ENCODE data around the gene HMCN2.

DNA sequence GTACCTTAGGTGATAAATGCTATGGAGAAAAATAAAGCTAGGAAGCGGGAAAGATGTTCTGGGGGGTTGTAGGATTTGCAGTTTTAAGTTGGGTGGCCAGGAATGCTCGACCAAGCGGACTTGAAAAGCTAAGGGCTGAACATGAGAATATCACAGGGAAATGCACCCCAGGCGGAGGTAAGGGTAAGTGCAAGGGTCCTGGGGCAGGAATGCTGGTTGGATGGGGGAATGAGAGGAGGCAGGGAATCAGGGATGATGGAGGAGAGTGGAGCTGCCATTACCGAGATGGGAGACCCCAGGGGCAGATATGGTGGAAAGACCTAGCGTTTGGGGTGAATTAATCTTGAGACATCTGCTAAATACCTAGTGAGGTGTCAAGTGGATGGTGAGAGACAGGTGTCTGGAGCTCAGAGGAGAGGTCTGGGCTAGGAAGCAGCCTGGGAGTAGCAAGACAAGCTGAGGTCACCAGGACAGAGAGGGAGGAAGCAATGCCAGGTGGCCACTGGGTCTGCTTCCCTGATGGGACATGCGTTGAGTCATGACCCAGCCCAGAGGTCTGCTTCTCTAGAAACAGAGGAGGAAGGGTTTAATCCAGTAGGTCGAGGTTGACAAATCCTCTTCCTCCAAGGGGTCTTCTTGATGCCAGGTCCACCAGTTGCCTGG, 101.5 kb downstream of the HMCN2 start:
- no peak for TF ChIP-seq POLR2A (IDR thresholded peaks at IDR 0.05)
- TF ChIP-seq, protein P1, sequence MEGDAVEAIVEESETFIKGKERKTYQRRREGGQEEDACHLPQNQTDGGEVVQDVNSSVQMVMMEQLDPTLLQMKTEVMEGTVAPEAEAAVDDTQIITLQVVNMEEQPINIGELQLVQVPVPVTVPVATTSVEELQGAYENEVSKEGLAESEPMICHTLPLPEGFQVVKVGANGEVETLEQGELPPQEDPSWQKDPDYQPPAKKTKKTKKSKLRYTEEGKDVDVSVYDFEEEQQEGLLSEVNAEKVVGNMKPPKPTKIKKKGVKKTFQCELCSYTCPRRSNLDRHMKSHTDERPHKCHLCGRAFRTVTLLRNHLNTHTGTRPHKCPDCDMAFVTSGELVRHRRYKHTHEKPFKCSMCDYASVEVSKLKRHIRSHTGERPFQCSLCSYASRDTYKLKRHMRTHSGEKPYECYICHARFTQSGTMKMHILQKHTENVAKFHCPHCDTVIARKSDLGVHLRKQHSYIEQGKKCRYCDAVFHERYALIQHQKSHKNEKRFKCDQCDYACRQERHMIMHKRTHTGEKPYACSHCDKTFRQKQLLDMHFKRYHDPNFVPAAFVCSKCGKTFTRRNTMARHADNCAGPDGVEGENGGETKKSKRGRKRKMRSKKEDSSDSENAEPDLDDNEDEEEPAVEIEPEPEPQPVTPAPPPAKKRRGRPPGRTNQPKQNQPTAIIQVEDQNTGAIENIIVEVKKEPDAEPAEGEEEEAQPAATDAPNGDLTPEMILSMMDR (IDR thresholded peaks at IDR 0.05): no peak
- TF ChIP-seq POLR2AphosphoS5 (IDR thresholded peaks at IDR 0.05): no peak

All from stomach (tissue), 4 donors.